Caco-2 (cell line): ENCODE measurements around the gene CD1E. TPM values are rescaled to one million over a fixed set of nuclear protein-coding genes. Genes with fewer than 3 reads are reported as not detected.

Experiments
- Bru-seq: library from RNA; stranded (reverse); fragments of 400-500 nt; gene quantifications from one replicate; lab custom pipeline; 2021; lab: Mats Ljungman, UMichigan
- BruChase-seq, 2 experiments: library from RNA; stranded (reverse); fragments of 400-500 nt; gene quantifications; one replicate each; lab custom pipeline; 2021; lab: Mats Ljungman, UMichigan
- BruUV-seq: library from RNA; stranded (reverse); fragments of 400-500 nt; replicated peaks from 2 replicates; lab custom pipeline; 2021; lab: Mats Ljungman, UMichigan
- CTCF ChIA-PET: fragments of 300-600 bp; sonication (Branson Sonifier 250); formaldehyde crosslinking; loops from one replicate; lab custom pipeline; 2022; ENCODE audit warnings: antibody characterized with exemption; lab: Charles Lee
- POLR2A ChIA-PET: fragments of 300-600 bp; sonication (Branson Sonifier 250); formaldehyde crosslinking; loops from one replicate; lab custom pipeline; 2022; ENCODE audit warnings: antibody characterized with exemption; lab: Charles Lee
- DNase-seq, 2 experiments: peaks; one replicate each; pipeline versions ENCODE4 v3.0.0 to v3.0.0-alpha.2; 2020 to 2022
- H3K27me3 ChIP-seq: replicated peaks from 2 replicates; pipeline ENCODE4 v1.6.0; 2011; ENCODE audit warnings: low read length; ENCODE audit not compliant: control insufficient read depth, insufficient read depth
- H3K36me3 ChIP-seq: 2 replicates; pipeline ENCODE4 v1.5.1; 2011; ENCODE audit warnings: low read length; ENCODE audit not compliant: control insufficient read depth, insufficient read depth
- H3K4me1 ChIP-seq: fragments of 250-450 bp; sonication (Bioruptor Pico); 2 replicates; pipeline ENCODE4 v1.5.1; 2020; ENCODE audit warnings: mild to moderate bottlenecking
- H3K4me3 ChIP-seq: 2 replicates; pipeline ENCODE4 v1.5.1; 2011; ENCODE audit warnings: low read depth, mild to moderate bottlenecking, control low read depth, low read length
- H3K9me3 ChIP-seq: fragments of 250-450 bp; sonication (Bioruptor Pico); 2 replicates; pipeline ENCODE4 v1.5.1; 2020; ENCODE audit warnings: mild to moderate bottlenecking, moderate library complexity
- H3K27ac Mint-ChIP-seq: one replicate; pipeline ENCODE4 v1.8.0; 2022; ENCODE audit warnings: mixed read lengths; ENCODE audit not compliant: unreplicated experiment
- H3K27me3 Mint-ChIP-seq: one replicate; pipeline ENCODE4 v1.8.0; 2022; ENCODE audit warnings: mixed read lengths; ENCODE audit not compliant: insufficient read depth, unreplicated experiment
- H3K36me3 Mint-ChIP-seq: one replicate; pipeline ENCODE4 v1.8.0; 2022; ENCODE audit warnings: mild to moderate bottlenecking, mixed read lengths; ENCODE audit not compliant: insufficient read depth, unreplicated experiment
- H3K4me1 Mint-ChIP-seq: one replicate; pipeline ENCODE4 v1.8.0; 2022; ENCODE audit warnings: low read depth, mixed read lengths; ENCODE audit not compliant: unreplicated experiment
- H3K4me3 Mint-ChIP-seq: one replicate; pipeline ENCODE4 v1.8.0; 2022; ENCODE audit warnings: mild to moderate bottlenecking, moderate library complexity, mixed read lengths; ENCODE audit not compliant: unreplicated experiment
- H3K9me3 Mint-ChIP-seq: one replicate; pipeline ENCODE4 v1.8.0; 2022; ENCODE audit warnings: mixed read lengths; ENCODE audit not compliant: unreplicated experiment
- intact Hi-C: fragments of 100-400 bp; cut with micrococcal nuclease; formaldehyde crosslinking; loops from one replicate; pipeline ENCODE4 v1.10.0; 2022; ENCODE audit not compliant: unreplicated experiment
- long read RNA-seq: library from polyadenylated mRNA; stranded (forward); transcript quantifications from one replicate; pipeline ENCODE4 v2.0.0, GENCODE V29; 2022
- total RNA-seq: library from RNA; stranded (reverse); gene quantifications from 2 replicates; pipeline ENCODE4 v1.2.3, GENCODE V29; 2022
- TF ChIP-seq, protein P1 (sequence below), 2 experiments: fragments of 200-600 bp in 1 of 2; IDR thresholded peaks; 1 replicate in 1 of 2; 2 replicates in 1 of 2; pipeline versions ENCODE4 v1.5.1 to v1.8.0; 2011 to 2022; ENCODE audit warnings: antibody characterized with exemption in 1 of 2, control low read depth in 1 of 2, inconsistent platforms in 1 of 2, low read depth in 1 of 2, low read length in 1 of 2, mild to moderate bottlenecking in 1 of 2, moderate library complexity in 1 of 2; ENCODE audit not compliant: insufficient read depth in 1 of 2, severe bottlenecking in 1 of 2, unreplicated experiment in 1 of 2

Gene CD1E
- total RNA-seq, result not detected in 2 replicates
- Bru-seq, nascent RNA, result not detected
- BruChase-seq, experiment 1, labeled RNA remaining after a 2-hour chase, result not detected
- BruChase-seq, experiment 2, labeled RNA remaining after a 6-hour chase, result not detected
- long read RNA-seq, result 0 reads

DNA sequence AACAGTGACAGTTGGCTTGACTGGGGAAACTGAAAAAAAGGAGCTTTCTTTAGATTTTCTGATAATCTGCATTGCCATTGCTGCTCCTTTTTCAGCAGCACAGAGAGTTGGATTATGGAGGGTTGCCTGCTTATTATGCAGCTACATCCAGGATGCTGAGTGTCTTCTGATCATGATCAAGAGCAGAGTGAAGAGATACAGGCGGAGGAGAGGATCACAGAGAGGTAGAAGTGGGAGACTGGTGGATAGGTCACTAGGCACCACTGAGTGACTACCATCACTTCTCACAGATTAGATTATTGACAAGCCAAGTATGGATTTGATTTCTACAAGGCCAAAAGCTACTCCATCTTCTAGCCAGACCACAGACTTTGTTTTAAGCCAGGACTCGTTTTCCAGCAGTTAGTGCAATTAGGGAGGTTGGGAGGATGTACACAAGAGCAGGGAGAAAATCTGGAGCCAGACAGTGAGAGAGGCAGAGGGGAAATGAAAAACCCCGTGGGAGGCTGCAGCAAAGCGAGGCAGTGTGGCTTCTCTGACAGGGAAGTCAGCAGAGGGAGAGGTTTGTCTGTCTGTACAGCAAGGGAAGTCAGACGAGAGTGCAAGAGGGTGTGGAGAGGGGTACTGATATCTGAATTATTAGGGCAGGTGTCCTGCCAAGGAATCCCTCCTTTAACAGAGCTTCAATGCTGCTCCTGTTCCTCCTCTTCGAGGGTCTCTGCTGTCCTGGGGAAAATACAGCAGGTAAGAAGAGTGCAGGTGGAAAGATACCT lies at the start of gene CD1E:
TSS of gene CD1E (plus strand) at position 592 of the 773 bp plus-strand sequence. CDS start at position 687, 95 bp downstream.
- H3K4me1 ChIP-seq, result no peaks in the 10 kb centered on the region
- Mint-ChIP-seq H3K4me3 (no peak within 1 kb of the TSS), H3K27me3 (peaks cover 16% of the 10 kb centered on the region), H3K36me3 (no peaks in the 10 kb centered on the region), H3K9me3 (no peaks in the 10 kb centered on the region), H3K4me1 (no peaks in the 10 kb centered on the region), H3K27ac (no peak within 1 kb of the TSS)
- BruUV-seq, result no TSS peak
- ChIA-PET POLR2A (no interaction called here), CTCF (no interaction called here)
- DNase-seq, result no peak
- TF ChIP-seq, protein P1, sequence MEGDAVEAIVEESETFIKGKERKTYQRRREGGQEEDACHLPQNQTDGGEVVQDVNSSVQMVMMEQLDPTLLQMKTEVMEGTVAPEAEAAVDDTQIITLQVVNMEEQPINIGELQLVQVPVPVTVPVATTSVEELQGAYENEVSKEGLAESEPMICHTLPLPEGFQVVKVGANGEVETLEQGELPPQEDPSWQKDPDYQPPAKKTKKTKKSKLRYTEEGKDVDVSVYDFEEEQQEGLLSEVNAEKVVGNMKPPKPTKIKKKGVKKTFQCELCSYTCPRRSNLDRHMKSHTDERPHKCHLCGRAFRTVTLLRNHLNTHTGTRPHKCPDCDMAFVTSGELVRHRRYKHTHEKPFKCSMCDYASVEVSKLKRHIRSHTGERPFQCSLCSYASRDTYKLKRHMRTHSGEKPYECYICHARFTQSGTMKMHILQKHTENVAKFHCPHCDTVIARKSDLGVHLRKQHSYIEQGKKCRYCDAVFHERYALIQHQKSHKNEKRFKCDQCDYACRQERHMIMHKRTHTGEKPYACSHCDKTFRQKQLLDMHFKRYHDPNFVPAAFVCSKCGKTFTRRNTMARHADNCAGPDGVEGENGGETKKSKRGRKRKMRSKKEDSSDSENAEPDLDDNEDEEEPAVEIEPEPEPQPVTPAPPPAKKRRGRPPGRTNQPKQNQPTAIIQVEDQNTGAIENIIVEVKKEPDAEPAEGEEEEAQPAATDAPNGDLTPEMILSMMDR (IDR thresholded peaks at IDR 0.05; ENCODE audit: insufficient read depth in 1 of 2, low read depth in 1 of 2, low read length in 1 of 2, severe bottlenecking in 1 of 2, unreplicated experiment in 1 of 2), result no peak
- H3K36me3 ChIP-seq, result no peaks in the 10 kb centered on the region
- no peaks in the 10 kb centered on the region for H3K9me3 ChIP-seq
- no peaks in the 10 kb centered on the region for H3K27me3 ChIP-seq
- intact Hi-C loops, result no loop called here
- no peak within 1 kb of the TSS for H3K4me3 ChIP-seq

DNA sequence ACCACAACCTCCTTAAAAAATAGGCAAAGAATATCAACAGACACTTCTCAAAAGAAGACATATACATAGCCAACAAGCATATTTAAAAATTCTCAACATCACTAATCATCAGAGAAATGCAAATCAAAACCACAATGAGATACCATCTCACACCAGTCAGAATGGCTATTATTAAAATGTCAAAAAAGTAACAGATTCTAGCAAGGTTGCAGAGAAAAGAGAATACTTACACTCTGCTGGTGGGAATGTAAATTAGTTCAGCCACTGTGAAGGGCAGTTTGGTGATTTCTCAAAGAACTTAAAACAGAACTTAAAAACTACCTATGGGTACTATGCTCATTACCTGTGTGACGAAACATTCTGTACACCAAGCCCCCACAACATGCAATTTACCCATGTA lies 43.1 kb upstream of the CD1E start:
- intact Hi-C loops, result no loop called here
- Histone ChIP-seq H3K9me3 (no peaks in the 10 kb centered on the region; the same call in 1 of the 2 replicates), H3K27me3 (no peaks in the 10 kb centered on the region), H3K36me3 (no peaks in the 10 kb centered on the region), H3K4me3 (no peak overlapping the region), H3K4me1 (no peaks in the 10 kb centered on the region)
- Mint-ChIP-seq H3K27me3 (peaks cover 5% of the 10 kb centered on the region), H3K9me3 (peaks cover 15% of the 10 kb centered on the region), H3K4me1 (no peaks in the 10 kb centered on the region), H3K36me3 (no peaks in the 10 kb centered on the region), H3K4me3 (no peak overlapping the region), H3K27ac (no peak overlapping the region)
- ChIA-PET CTCF (no interaction called here), POLR2A (no interaction called here)
- DNase-seq, result no peak
- no TSS peak for BruUV-seq
- TF ChIP-seq, protein P1 (IDR thresholded peaks at IDR 0.05; ENCODE audit: insufficient read depth in 1 of 2, low read depth in 1 of 2, low read length in 1 of 2, severe bottlenecking in 1 of 2, unreplicated experiment in 1 of 2), result no peak

DNA sequence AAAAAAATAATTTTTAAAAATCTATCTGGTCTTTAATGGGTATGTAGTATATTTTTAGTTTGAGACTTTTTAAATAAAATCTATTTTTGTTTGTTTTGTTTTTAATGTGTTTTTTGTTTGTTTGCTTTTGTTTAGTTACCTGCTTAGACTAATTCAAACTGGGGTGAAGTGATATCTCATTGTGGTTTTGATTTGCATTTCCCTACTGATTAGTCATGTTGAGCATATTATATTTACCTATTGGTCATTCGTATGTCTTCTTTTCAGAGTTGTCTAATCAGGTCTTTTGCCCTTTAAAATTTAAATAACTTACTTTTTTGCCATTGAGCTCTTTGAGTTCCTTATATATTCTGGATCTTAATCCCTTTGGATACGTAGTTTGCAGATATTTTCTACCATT lies 42.6 kb upstream of the CD1E start:
- BruUV-seq, result no TSS peak

More for the DNA sequence above, 42.6 kb upstream of the CD1E start:
- H3K4me3 ChIP-seq, result no peak overlapping the region
- no peaks in the 10 kb centered on the region for H3K36me3 ChIP-seq
- H3K4me1 Mint-ChIP-seq, result no peaks in the 10 kb centered on the region
- ChIA-PET POLR2A (no interaction called here), CTCF (no interaction called here)
- no peak overlapping the region for H3K27ac Mint-ChIP-seq
- no peak for DNase-seq
- H3K4me3 Mint-ChIP-seq, result no peak overlapping the region
- peaks cover 5% of the 10 kb centered on the region for H3K27me3 Mint-ChIP-seq
- TF ChIP-seq, protein P1 (IDR thresholded peaks at IDR 0.05; ENCODE audit: insufficient read depth in 1 of 2, low read depth in 1 of 2, low read length in 1 of 2, severe bottlenecking in 1 of 2, unreplicated experiment in 1 of 2), result no peak
- peaks cover 15% of the 10 kb centered on the region for H3K9me3 Mint-ChIP-seq
- intact Hi-C loops, result no loop called here
- H3K9me3 ChIP-seq, result no peaks in the 10 kb centered on the region; the same call in 1 of the 2 replicates
- H3K36me3 Mint-ChIP-seq, result no peaks in the 10 kb centered on the region
- no peaks in the 10 kb centered on the region for H3K27me3 ChIP-seq
- no peaks in the 10 kb centered on the region for H3K4me1 ChIP-seq
